GM19035 (cell line): ENCODE results near the gene DNAJC15.
"Not testable (repeated sequence)": the region's sequence is repeated elsewhere in the genome, so short reads cannot be mapped to it uniquely, and the experiment has no call there.

Experiments used
- ATAC-seq: cut with Tn5 transposase; IDR thresholded peaks from one replicate; pipeline ENCODE4 v1.9.1; 2021; ENCODE audit not compliant: unreplicated experiment

Gene DNAJC15

GRCh38 chr13:43003729-43004128, 19.7 kb upstream of the DNAJC15 start:
- ATAC-seq, result no peak

- ATAC-seq, result no peak
Observed at GRCh38 chr13:43005460-43006236, 17.7 kb upstream of the DNAJC15 start.

GRCh38 chr13:43006893-43007631, 16.3 kb upstream of the DNAJC15 start:
- no peak for ATAC-seq

GRCh38 chr13:43008596-43008995, 14.8 kb upstream of the DNAJC15 start:
- no peak for ATAC-seq

- no peak for ATAC-seq
Observed at GRCh38 chr13:43009506-43009905, 13.9 kb upstream of the DNAJC15 start.

- no peak for ATAC-seq
Observed at GRCh38 chr13:43014162-43014561, 9.2 kb upstream of the DNAJC15 start.

- no peak for ATAC-seq
Observed at GRCh38 chr13:43016226-43016625, 7.2 kb upstream of the DNAJC15 start.

- ATAC-seq, result no peak
Observed at GRCh38 chr13:43019811-43020210, 3.6 kb upstream of the DNAJC15 start.

- ATAC-seq, result no peak
Observed at GRCh38 chr13:43020794-43021193, 2.6 kb upstream of the DNAJC15 start.

- ATAC-seq, result no peak
Observed at GRCh38 chr13:43021926-43022670, 1.3 kb upstream of the DNAJC15 start.

- no peak for ATAC-seq
Observed at GRCh38 chr13:43022934-43023288, 475 bp upstream of the DNAJC15 start.

- no peak for ATAC-seq
Observed at GRCh38 chr13:43026262-43026661, 2.9 kb downstream of the DNAJC15 start.

GRCh38 chr13:43030548-43030947, 7.2 kb downstream of the DNAJC15 start:
- peak; percentile 50 for ATAC-seq

GRCh38 chr13:43031881-43032280, 8.5 kb downstream of the DNAJC15 start:
- no peak for ATAC-seq

- ATAC-seq, result no peak
Observed at GRCh38 chr13:43033038-43033437, 9.7 kb downstream of the DNAJC15 start.

- ATAC-seq, result no peak
Observed at GRCh38 chr13:43036351-43037250, 13.2 kb downstream of the DNAJC15 start.

- no peak for ATAC-seq
Observed at GRCh38 chr13:43039966-43040365, 16.6 kb downstream of the DNAJC15 start.

GRCh38 chr13:43040581-43041368, 17.4 kb downstream of the DNAJC15 start:
- not testable (repeated sequence) for ATAC-seq

- peak; percentile 46 for ATAC-seq
Observed at GRCh38 chr13:43041369-43041921, 18.1 kb downstream of the DNAJC15 start.
